Measurements from ENCODE around the gene NCKAP5.

Gene NCKAP5

DNA sequence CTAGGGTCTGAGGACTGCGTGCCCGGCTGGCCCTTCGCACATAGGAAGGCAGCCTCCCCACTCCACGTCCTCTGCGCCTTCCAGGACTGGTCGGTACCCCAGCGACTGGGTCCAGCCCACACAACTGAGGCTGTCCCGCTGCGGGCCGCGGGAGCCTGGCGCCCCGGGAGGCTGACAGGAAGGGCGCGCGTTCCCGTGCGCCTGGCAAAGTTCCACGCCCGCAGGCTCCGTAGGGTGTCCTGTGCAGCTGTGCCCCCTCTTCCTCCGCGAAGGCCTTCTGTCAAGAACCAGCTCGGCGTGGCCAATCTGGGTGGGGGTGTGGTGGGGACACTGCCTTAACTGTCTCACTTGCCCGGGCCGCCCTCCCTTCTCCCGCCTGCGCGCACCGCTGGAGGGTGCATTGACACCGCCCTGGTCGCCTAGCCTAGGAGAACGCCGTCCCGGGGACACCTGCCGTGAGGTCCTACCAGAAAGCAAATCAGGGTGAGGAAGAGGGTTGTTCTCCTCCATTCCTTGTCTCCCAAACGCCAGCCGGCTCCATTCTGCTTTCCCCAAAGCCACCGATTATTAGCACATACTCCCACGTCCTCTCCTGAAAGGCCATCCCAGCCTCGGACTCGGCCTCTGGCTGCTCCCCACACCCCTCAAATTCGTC is 897.6 kb downstream of the NCKAP5 start:
- peak in 1 of 2 experiments; percentile 11 for DNase-seq

GRCh38 chr2:132669908-132670495 is 898.3 kb downstream of the NCKAP5 start, which contains the start of gene LYPD1:
Gene LYPD1, minus strand, starts transcription at chr2:132670205. Its CDS starts 273 bp downstream, at chr2:132669932.
- peak in 1 of 2 experiments; percentile 14 for DNase-seq

GRCh38 chr2:132668987-132669907 is 899.0 kb downstream of the NCKAP5 start:
- peak in 1 of 2 experiments; percentile 11 for DNase-seq

DNA sequence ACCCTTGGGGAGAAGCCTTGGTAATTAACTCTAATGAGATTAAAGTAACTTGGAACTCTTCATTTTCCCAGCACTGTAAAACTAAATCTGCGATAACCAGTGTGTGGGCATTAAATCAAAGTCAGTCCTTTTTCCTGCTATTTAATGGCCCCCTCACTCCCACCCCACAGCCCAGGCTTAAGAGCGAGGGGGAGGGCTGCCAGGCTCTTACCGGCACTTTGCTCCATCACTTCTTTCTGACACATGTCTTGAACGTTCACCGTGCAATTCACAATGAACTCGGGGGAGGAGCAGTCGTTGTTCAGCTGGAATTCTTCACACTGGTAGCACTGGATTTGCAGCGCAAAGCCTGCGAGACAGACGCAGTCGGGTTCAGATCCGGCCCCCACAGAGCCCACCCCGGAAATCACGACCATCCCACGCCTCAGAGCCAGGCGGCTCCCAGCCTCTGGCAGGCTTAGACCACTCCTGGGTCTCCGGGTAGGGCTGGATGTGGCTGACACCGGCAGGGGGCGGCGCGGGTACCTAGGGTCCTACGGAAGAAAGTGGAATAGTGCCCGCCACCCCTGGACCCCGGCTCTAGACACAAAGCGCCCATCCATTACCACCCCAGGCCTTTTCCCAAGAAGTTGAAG is 900.0 kb downstream of the NCKAP5 start:
- peak in 1 of 2 experiments; percentile 12 for DNase-seq

- no peak for DNase-seq
Observed at GRCh38 chr2:132667706-132668105, 900.6 kb downstream of the NCKAP5 start.

DNA sequence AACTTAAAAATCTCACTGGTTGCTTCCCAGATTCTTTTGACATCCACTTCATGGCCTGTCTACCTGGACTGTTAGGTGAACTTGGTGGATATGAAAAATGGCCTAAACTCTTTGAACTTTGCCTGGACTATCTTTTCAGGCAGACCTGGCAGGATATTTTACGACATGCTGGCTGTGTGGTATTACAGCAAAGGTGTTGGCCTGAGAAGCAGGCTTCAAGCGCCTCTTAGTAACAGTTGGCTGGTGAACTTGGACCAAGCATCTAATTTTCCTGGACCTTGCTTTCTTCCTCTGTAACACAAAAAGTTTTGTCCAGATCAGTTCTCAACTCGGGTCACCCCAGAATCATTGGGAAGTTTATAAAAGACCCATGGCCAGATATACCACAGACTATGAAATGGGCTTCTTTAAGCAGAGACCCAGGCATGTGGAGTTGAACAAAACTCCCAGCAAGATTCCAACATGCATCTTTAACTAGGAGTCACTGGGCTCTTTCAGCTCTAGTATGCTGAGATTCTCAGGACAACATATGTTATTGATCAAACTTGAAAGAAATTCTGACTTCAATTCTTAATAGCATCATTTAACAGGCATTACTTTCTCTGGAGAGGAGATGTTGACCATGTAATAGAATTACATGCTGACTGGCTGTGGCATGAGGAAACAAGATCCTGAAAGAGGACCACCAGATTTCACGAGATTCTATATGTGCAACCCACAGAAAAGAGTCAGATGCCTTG is 902.7 kb downstream of the NCKAP5 start:
- DNase-seq, result no peak

DNA sequence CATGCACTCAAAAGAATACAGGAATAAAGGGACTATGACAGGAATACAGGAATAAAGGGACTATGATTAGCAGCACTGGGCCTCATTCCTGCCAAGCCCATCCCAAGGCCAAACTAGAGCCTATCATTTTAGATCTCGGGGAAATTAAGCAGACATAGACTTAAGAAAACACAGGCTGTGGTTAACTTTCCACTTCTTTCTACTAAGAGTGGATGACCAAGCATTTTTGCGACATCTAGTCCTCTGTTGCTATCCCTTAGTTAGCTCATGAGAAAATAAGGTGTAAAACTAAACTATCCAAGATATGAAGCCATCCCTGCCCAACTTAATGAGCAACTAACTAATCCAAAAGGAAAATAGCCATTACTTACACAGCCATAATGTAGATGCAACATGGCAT is 904.2 kb downstream of the NCKAP5 start:
- DNase-seq, result no peak

- DNase-seq, result no peak
Observed at GRCh38 chr2:132662732-132663131, 905.5 kb downstream of the NCKAP5 start.

DNA sequence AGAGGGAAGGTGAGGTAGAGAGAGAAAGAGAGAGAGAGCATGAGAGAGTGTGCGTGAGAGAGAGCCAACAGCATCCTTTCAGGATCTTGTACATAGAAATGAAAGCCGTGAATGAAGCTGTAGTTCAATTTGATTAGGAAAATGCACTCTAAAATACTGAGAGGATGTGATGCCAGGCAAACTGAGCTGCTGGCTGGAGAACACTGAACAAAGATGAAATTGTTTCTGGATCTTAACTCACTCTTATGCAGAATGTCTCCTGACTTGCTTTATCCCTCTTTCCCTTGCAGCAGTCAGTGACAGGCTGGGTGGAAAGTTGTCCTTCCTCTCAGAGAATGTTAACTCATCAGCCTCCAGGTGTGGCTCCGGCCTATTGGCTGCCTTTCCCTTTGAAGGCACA is 908.9 kb downstream of the NCKAP5 start:
- DNase-seq, result no peak

DNA sequence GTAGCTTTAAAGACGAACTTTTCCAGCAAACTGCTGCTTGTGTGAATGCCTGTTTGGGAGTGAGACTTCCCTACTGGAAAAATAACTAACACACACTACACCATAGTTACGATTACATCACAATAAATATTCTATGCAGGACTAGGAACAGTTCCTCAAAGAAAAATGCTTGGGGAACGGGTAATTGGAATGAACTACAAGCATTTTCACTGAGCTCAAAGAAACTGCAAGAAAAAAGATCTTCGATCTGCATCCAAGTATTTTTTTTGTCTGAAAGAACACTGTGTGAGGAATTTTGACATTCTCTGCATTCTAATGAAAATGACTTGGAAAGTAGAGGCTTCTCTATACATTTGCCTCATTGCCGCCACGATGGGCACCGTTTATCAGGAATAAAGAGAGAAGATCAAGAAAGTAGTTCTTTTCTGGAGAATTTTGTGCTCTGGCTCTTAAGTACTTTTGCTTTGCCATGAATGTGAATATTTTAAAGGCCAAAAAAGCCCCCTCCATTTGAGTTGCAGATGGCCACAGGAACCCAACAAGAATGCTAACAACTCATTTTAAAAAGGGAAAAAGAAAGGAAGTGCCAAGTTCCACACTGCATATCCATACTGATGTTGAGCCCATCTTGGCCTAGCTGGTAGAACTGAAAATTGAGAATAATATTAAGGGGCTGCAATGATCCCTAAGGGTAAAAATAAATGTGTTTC is 911.8 kb downstream of the NCKAP5 start:
- no peak for DNase-seq

- DNase-seq, result no peak
Observed at GRCh38 chr2:132654968-132655367, 913.3 kb downstream of the NCKAP5 start.

GRCh38 chr2:132654335-132654734 is 913.9 kb downstream of the NCKAP5 start:
- DNase-seq, result no peak

- no peak for DNase-seq
Observed at GRCh38 chr2:132652474-132652873, 915.8 kb downstream of the NCKAP5 start.

GRCh38 chr2:132651115-132652045 is 916.9 kb downstream of the NCKAP5 start:
- no peak for DNase-seq

DNA sequence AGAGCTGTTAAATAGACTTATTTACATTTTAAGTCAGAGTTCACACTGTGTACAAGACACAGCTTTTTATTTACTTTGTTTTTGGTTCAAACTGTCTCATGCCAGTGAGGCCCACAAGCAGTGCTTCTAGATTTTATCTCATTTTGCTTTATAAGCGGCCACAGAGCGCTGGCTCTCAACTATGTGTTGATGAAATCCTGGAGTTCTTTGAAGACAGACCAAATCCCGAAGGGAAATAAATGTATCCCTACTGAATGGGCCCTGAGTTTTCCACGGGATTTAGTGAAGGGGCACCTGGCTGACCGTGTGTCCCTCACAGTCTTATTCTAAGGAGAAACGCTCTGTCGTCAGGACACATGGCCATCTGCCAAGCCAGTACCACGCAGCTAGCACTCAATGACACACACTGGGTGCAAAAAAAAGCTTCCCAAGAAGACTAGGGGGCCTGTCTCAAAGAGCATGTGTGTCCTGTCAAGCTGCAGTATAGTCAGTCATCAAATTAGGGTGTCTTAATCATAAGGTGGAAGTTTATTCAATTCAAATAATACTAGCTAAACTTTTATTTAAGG is 921.6 kb downstream of the NCKAP5 start:
- no peak for DNase-seq

DNA sequence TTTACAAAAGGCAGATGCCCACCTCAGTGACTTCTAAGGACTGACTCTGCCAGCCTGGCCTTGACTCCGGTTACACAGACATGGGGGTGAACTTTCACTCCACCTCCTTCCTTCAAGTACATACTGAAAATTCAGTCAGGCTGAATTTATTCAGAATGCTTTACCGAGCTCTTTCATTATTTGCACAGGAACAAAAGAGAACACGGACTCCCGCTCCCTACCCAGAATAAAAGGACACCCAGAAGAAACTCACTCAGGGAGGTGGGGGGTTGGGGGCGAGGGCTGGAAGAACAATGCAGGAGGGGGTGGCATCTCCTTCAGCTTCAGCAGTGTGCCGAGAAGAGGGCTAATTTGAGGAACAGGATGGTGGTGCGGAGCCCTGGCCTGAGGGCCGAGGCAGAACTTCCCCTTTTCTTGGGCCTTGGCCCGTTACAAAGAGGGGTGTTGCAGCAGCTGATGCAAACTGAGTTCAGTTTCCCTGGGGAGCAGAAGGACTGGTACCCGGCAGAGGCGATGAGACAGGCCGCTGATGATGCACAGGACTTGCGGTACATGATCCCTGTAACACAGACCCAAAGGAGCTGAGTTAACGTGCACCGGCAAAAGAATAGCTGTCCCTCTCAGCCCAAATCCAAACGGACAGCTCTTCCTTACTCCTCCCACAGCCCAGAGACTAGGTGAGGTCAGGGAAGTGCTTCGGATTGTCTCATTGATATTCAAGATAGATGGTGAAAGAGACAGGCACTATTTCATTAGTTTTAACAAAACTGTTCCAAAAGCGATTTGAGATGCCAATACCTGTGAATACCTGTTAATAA is 922.3 kb downstream of the NCKAP5 start:
- no peak for DNase-seq

GRCh38 chr2:132645176-132645575 is 923.1 kb downstream of the NCKAP5 start:
- DNase-seq, result no peak

DNA sequence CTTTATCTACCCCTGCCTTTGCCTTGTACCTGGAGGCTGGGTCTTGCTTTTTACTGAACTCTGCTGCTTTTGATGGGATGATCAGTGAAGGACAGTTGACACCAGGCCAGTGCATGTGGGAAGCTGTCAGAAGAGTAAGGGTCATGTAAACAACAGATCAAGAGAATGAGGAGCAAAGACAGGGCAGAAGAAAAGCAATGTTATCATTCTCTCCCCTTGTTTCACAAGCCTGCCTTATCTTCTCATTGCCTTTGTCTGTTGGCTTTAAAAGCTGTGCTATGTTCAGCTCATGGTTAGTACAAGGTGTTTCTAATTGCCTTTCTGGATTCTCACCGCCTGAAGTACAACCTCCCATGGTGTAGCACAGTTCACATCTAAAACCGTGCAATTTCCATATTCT is 925.8 kb downstream of the NCKAP5 start:
- DNase-seq, result no peak

- no peak for DNase-seq
Observed at GRCh38 chr2:132641819-132642218, 926.4 kb downstream of the NCKAP5 start.
